Measurements from ENCODE around the gene RTRAF.

- TF ChIP-seq CTCF (IDR thresholded peaks at IDR 0.05) (no peak), POLR2A (IDR thresholded peaks at IDR 0.05) (no peak)
Observed at GRCh38 chr14:52025310-52025709, 36.0 kb downstream of the RTRAF start.

All from tibial nerve (tissue), 3 donors.